Fibroblast of skin of left quadriceps (primary cell): ENCODE data around the gene SCIN.
"Not testable (repeated sequence)": the region's sequence is repeated elsewhere in the genome, so short reads cannot be mapped to it uniquely, and the experiment has no call there.

Source experiments
- DNase-seq, 2 experiments: peaks; one replicate each; pipeline ENCODE4 v3.0.0-alpha.2; 2013; ENCODE audit warnings: low read depth in 2 of 2

Gene SCIN

GRCh38 chr7:12612622-12613021 lies 42.1 kb downstream of the SCIN start:
- DNase-seq: no peak

- no peak for DNase-seq
These were observed 49.0 kb downstream of the SCIN start for GRCh38 chr7:12619461-12620069.

- DNase-seq: no peak
These were observed 49.9 kb downstream of the SCIN start for GRCh38 chr7:12620371-12620770.

GRCh38 chr7:12623223-12623622 lies 52.7 kb downstream of the SCIN start:
- no peak for DNase-seq

- DNase-seq: no peak
These were observed 53.5 kb downstream of the SCIN start for GRCh38 chr7:12623885-12624498.

- no peak for DNase-seq
These were observed 55.3 kb downstream of the SCIN start for GRCh38 chr7:12625836-12626235.

GRCh38 chr7:12629816-12630512 lies 59.4 kb downstream of the SCIN start:
- DNase-seq: no peak

- no peak for DNase-seq
These were observed 59.9 kb downstream of the SCIN start for GRCh38 chr7:12630513-12630819.

- no peak for DNase-seq
These were observed 63.1 kb downstream of the SCIN start for GRCh38 chr7:12633582-12633981.

- DNase-seq: no peak
These were observed 65.3 kb downstream of the SCIN start for GRCh38 chr7:12635830-12636229.

- no peak for DNase-seq
These were observed 66.8 kb downstream of the SCIN start for GRCh38 chr7:12637328-12637727.

- no peak for DNase-seq
These were observed 67.5 kb downstream of the SCIN start for GRCh38 chr7:12637819-12638592.

GRCh38 chr7:12638851-12639456 lies 68.4 kb downstream of the SCIN start:
- DNase-seq: no peak

GRCh38 chr7:12640299-12641096 lies 70.0 kb downstream of the SCIN start:
- no peak for DNase-seq

GRCh38 chr7:12641196-12641595 lies 70.7 kb downstream of the SCIN start:
- no peak for DNase-seq

- DNase-seq: no peak
These were observed 72.0 kb downstream of the SCIN start for GRCh38 chr7:12642508-12642907.

GRCh38 chr7:12643001-12643643 lies 72.6 kb downstream of the SCIN start:
- no peak for DNase-seq

- no peak for DNase-seq
These were observed 73.1 kb downstream of the SCIN start for GRCh38 chr7:12643644-12644043.

- DNase-seq: not testable (repeated sequence)
These were observed 74.7 kb downstream of the SCIN start for GRCh38 chr7:12645212-12645611.

- no peak for DNase-seq
These were observed 75.6 kb downstream of the SCIN start for GRCh38 chr7:12646139-12646538.
